Astrocyte (in vitro differentiated cells and primary cell): Measurements from ENCODE around the gene EXD3. TPM values are rescaled to one million over a fixed set of nuclear protein-coding genes. Genes with fewer than 3 reads are reported as not detected.

Experiments
- DNase-seq: peaks from one replicate; pipeline ENCODE4 v3.0.0-alpha.2; 2010; ENCODE audit warnings: low read depth
- FAIRE-seq: peaks from 2 replicates; lab custom pipeline; 2011; peaks lifted over from hg19 to GRCh38; lab: Jason Lieb, UNC
- H2AFZ ChIP-seq: 2 replicates; pipeline ENCODE4 v1.6.0; 2012; ENCODE audit warnings: low read depth, low read length, inconsistent platforms
- H3K27ac ChIP-seq: 2 replicates; pipeline ENCODE4 v1.5.1; 2011; ENCODE audit warnings: low read depth, low read length, inconsistent platforms
- H3K27me3 ChIP-seq: 2 replicates; pipeline ENCODE4 v1.6.0; 2011; ENCODE audit warnings: low read length, inconsistent platforms; ENCODE audit not compliant: insufficient read depth
- H3K36me3 ChIP-seq: 2 replicates; pipeline ENCODE4 v1.5.1; 2011; ENCODE audit warnings: low read length, inconsistent platforms; ENCODE audit not compliant: insufficient read depth
- H3K4me1 ChIP-seq: 2 replicates; pipeline ENCODE4 v1.5.1; 2011; ENCODE audit warnings: low read length, inconsistent platforms; ENCODE audit not compliant: insufficient read depth
- H3K4me2 ChIP-seq: 2 replicates; pipeline ENCODE4 v1.6.0; 2012; ENCODE audit warnings: low read length, inconsistent platforms
- H3K4me3 ChIP-seq: 2 replicates; pipeline ENCODE4 v1.5.1; 2011; ENCODE audit warnings: low read depth, mild to moderate bottlenecking, low read length, inconsistent platforms; ENCODE audit not compliant: insufficient read depth
- H3K79me2 ChIP-seq: 2 replicates; pipeline ENCODE4 v1.6.0; 2012; ENCODE audit warnings: mild to moderate bottlenecking, low read length, inconsistent platforms; ENCODE audit not compliant: insufficient read depth
- H3K9ac ChIP-seq: 2 replicates; pipeline ENCODE4 v1.6.0; 2012; ENCODE audit warnings: mild to moderate bottlenecking, low read length, inconsistent platforms
- H3K9me3 ChIP-seq: 2 replicates; pipeline ENCODE4 v1.5.1; 2012; ENCODE audit warnings: low read depth, mild to moderate bottlenecking, low read length, inconsistent platforms; ENCODE audit not compliant: insufficient read depth
- H4K20me1 ChIP-seq: 2 replicates; pipeline ENCODE4 v1.6.0; 2012; ENCODE audit warnings: low read length, inconsistent platforms; ENCODE audit not compliant: insufficient read depth
- H3K27ac Mint-ChIP-seq: one replicate; pipeline ENCODE4 v1.8.0; 2021; ENCODE audit warnings: mild to moderate bottlenecking, mixed read lengths; ENCODE audit not compliant: unreplicated experiment
- H3K27me3 Mint-ChIP-seq: one replicate; pipeline ENCODE4 v1.8.0; 2021; ENCODE audit warnings: low read depth, mixed read lengths; ENCODE audit not compliant: unreplicated experiment
- H3K36me3 Mint-ChIP-seq: one replicate; pipeline ENCODE4 v1.8.0; 2021; ENCODE audit warnings: low read depth, mixed read lengths; ENCODE audit not compliant: unreplicated experiment
- H3K4me1 Mint-ChIP-seq: one replicate; pipeline ENCODE4 v1.8.0; 2021; ENCODE audit warnings: low read depth, mixed read lengths; ENCODE audit not compliant: unreplicated experiment
- H3K4me3 Mint-ChIP-seq: one replicate; pipeline ENCODE4 v1.8.0; 2021; ENCODE audit warnings: mild to moderate bottlenecking, moderate library complexity, mixed read lengths; ENCODE audit not compliant: unreplicated experiment
- H3K9me3 Mint-ChIP-seq: one replicate; pipeline ENCODE4 v1.8.0; 2021; ENCODE audit warnings: mild to moderate bottlenecking, mixed read lengths; ENCODE audit not compliant: unreplicated experiment
- EZH2 ChIP-seq: IDR thresholded peaks from 2 replicates; pipeline ENCODE4 v1.6.1; 2012; ENCODE audit warnings: mild to moderate bottlenecking, low read length, inconsistent platforms; ENCODE audit not compliant: insufficient read depth
- total RNA-seq: library from RNA; stranded (reverse); gene quantifications from 2 replicates; pipeline ENCODE4 v1.2.1, GENCODE V29; 2021
- TF ChIP-seq, protein P1 (sequence below): IDR thresholded peaks from 2 replicates; pipeline ENCODE4 v1.5.1; 2011; ENCODE audit warnings: low read depth, mild to moderate bottlenecking, inconsistent platforms, low read length, moderate library complexity; ENCODE audit not compliant: insufficient read depth

EXD3 gene
- total RNA-seq, 1 donor from 2014 or later, result 8.5 TPM

DNA sequence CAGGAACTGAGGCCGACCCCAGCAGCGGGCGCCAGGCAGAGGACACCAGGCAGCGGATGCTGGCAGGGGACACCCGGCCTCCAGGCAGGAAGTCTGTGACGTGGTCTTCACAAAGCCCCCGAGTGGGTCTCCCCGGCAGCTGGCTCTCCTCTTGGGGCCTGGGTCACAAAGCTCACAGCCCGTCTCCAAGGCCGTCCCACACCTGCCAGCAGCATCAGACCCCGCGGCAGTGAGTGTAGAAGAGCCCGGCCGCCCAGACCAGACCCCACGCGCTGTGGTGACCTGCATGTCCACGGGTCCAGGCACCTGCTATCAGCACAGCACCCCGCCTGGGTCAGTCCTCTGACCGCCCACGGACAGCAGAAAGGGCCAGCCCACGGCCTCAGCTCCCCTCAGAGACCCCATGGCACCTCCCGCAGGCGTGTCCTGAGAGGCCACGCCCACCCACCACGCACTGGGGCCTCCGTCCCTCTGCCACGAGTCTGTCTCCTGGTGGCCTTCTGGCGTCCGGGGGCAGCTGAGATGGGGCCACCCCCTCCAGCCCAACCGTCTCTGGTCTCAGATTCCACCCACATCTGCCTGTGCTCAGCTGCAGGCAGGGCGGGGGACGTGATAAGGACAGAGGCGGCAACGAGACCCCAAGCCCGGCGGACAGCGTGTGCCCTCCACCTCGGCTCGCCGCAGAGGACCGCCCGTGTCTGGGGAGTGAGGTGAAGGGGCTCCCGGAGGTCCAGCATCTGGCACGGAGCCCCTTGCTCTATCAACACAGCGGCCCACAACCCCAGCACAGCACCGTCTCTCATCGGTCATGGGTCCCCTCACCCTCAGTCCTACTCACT, 34.2 kb downstream of the EXD3 start:
- Histone ChIP-seq H3K4me1 (peaks cover 2% of the 10 kb centered on the region), H3K4me2 (no peak overlapping the region), H3K27me3 (no peaks in the 10 kb centered on the region), H2AFZ (no peak overlapping the region), H3K79me2 (no peaks in the 10 kb centered on the region), H3K4me3 (no peak overlapping the region), H4K20me1 (no peaks in the 10 kb centered on the region), H3K36me3 (no peaks in the 10 kb centered on the region), H3K27ac (no peak overlapping the region), H3K9me3 (no peaks in the 10 kb centered on the region), H3K9ac (no peak overlapping the region)
- Mint-ChIP-seq H3K27ac (no peak overlapping the region), H3K27me3 (no peaks in the 10 kb centered on the region), H3K9me3 (no peaks in the 10 kb centered on the region), H3K4me3 (no peak overlapping the region), H3K4me1 (no peaks in the 10 kb centered on the region), H3K36me3 (peaks cover 6% of the 10 kb centered on the region)
- DNase-seq (no peak), FAIRE-seq (no peak)
- TF ChIP-seq EZH2, result no peak
- TF ChIP-seq, protein P1, sequence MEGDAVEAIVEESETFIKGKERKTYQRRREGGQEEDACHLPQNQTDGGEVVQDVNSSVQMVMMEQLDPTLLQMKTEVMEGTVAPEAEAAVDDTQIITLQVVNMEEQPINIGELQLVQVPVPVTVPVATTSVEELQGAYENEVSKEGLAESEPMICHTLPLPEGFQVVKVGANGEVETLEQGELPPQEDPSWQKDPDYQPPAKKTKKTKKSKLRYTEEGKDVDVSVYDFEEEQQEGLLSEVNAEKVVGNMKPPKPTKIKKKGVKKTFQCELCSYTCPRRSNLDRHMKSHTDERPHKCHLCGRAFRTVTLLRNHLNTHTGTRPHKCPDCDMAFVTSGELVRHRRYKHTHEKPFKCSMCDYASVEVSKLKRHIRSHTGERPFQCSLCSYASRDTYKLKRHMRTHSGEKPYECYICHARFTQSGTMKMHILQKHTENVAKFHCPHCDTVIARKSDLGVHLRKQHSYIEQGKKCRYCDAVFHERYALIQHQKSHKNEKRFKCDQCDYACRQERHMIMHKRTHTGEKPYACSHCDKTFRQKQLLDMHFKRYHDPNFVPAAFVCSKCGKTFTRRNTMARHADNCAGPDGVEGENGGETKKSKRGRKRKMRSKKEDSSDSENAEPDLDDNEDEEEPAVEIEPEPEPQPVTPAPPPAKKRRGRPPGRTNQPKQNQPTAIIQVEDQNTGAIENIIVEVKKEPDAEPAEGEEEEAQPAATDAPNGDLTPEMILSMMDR, result no peak

DNA sequence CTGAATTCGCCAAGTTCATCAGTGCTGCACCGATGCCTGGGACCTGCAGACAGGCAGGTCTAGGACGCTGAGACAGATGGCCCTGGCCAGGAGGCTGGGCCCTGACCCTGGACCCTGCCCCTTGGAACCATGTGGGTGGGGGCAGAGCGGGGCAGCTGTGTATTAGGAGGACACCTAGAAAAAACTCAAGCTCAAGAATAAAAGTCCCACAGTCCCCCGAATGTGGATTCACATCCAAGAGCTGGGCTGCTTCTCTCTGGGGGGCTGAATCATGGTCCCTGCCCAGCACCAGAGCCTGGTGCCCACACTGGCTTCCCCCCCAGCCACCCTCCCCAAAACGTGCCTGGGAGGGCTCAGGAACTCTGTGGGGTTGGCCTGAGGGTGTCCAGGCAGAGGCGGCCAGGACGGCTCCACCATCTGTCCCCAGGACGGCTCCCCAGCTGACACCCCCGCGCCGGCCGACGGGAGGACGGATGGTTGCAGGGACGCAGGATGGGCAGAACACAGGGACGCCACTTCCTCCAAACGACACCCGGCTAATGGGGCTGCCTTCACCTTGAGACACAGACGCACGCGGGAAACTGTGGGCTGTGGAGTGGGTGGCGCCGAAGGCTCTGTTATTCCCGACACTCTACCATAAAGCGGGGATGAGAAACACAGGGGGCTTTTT, 34.9 kb downstream of the EXD3 start:
- H3K4me2 ChIP-seq, result no peak overlapping the region
- no peak overlapping the region for H3K4me3 ChIP-seq
- H3K27ac Mint-ChIP-seq, result no peak overlapping the region
- H3K4me3 Mint-ChIP-seq, result no peak overlapping the region
- no peaks in the 10 kb centered on the region for H3K79me2 ChIP-seq
- H3K9ac ChIP-seq, result no peak overlapping the region
- H3K9me3 ChIP-seq, result no peaks in the 10 kb centered on the region
- no peaks in the 10 kb centered on the region for H3K9me3 Mint-ChIP-seq
- no peak overlapping the region for H2AFZ ChIP-seq
- H3K27me3 Mint-ChIP-seq, result no peaks in the 10 kb centered on the region
- FAIRE-seq, result no peak
- peaks cover 6% of the 10 kb centered on the region for H3K36me3 Mint-ChIP-seq
- H4K20me1 ChIP-seq, result no peaks in the 10 kb centered on the region
- no peak for TF ChIP-seq EZH2
- TF ChIP-seq, protein P1, result no peak
- no peak overlapping the region for H3K27ac ChIP-seq
- no peaks in the 10 kb centered on the region for H3K4me1 Mint-ChIP-seq
- H3K4me1 ChIP-seq, result peaks cover 2% of the 10 kb centered on the region
- H3K36me3 ChIP-seq, result no peaks in the 10 kb centered on the region
- no peak for DNase-seq
- no peaks in the 10 kb centered on the region for H3K27me3 ChIP-seq
